Measurements from ENCODE around the gene SHC3. TPM values are rescaled to one million over a fixed set of nuclear protein-coding genes. Genes with fewer than 3 reads are reported as not detected.

The SHC3 gene
- total RNA-seq, 4 donors from 2014 or later = 2.3 to 4.9 (median 4.8) TPM

DNA sequence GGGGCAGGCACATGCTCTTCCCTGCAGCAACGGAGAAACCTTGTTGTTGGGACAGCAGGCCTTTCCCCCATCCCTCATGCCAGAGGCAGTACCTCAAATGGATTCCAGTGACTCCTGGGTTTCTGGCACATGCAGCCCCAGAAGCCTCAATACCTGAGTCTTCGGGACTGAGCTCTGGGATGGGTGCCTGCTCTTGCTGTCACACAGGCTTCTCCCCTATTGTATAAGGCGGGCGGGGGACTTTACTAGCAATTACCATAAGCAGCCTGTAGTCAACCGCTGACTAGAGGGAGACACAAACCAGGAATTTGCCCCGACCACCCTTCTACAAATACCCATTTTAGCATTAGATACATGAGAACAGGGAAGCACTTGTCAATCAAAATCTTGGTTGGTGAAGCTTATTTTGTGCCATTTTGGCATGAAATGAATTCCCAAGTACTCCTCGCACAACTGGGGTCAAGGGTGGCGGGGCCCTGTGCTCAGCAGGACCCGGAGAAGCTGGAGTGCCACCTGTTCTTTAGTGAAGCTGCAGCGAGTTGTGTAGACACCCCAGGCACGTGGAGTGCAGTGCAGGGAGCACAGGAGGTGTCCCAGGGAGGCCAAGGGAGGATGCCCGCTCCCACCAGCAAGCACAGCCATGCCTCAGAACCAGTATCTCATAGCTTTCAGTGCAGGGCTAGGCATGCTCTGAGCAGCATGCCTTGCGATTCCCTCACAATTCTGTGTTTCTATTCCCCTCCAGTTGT lies 166.2 kb downstream of the SHC3 start:
- ATAC-seq = no peak
- Histone ChIP-seq H3K4me3 (no peak overlapping the region), H3K4me1 (peaks cover 0 to 3% (median 0%) of the 10 kb centered on the region in 3 donors), H3K36me3 (no peaks in the 10 kb centered on the region), H3K27me3 (no peaks in the 10 kb centered on the region), H3K9me3 (no peaks in the 10 kb centered on the region), H3K27ac (no peak overlapping the region)
- WGBS, 2 donors (ENCODE audit: low coverage in 1 of 2) = 90 to 100% methylated on average over 2 of the region's 13 CpGs
- TF ChIP-seq POLR2A (IDR thresholded peaks at IDR 0.05) = no peak
- TF ChIP-seq EP300 (IDR thresholded peaks at IDR 0.05) = no peak
- no peak for TF ChIP-seq CTCF (IDR thresholded peaks at IDR 0.05)
- no peak for TF ChIP-seq POLR2AphosphoS5 (IDR thresholded peaks at IDR 0.05)

DNA sequence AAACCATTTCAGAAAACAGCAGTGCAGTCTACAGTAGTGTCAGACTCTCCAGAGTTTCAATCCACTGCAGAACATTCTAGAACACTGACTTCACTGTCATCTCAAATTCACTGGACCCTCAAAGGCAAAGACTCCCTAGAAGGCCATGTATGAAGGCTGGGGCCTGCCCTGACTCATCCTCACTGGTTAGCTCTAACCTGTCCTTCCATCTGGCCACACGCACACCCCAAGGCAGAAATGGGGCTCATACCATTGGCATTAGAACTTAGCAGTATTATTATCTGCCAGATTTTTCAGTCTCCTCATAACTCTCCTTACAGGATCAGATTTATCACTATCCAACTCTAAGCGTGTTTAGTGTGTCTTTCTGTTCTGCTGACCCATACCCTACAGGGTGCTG lies 166.9 kb downstream of the SHC3 start:
- Histone ChIP-seq H3K36me3 (no peaks in the 10 kb centered on the region), H3K4me3 (no peak overlapping the region), H3K9me3 (no peaks in the 10 kb centered on the region), H3K27ac (no peak overlapping the region), H3K4me1 (peaks cover 0 to 11% (median 0%) of the 10 kb centered on the region in 3 donors), H3K27me3 (no peaks in the 10 kb centered on the region)
- ATAC-seq = no peak
- WGBS, 2 donors (ENCODE audit: low coverage in 1 of 2) = 80 to 100% methylated on average over 1 of the region's 2 CpGs
- no peak for TF ChIP-seq POLR2AphosphoS5 (IDR thresholded peaks at IDR 0.05)
- TF ChIP-seq POLR2A (IDR thresholded peaks at IDR 0.05) = no peak
- no peak for TF ChIP-seq CTCF (IDR thresholded peaks at IDR 0.05)
- TF ChIP-seq EP300 (IDR thresholded peaks at IDR 0.05) = no peak

DNA sequence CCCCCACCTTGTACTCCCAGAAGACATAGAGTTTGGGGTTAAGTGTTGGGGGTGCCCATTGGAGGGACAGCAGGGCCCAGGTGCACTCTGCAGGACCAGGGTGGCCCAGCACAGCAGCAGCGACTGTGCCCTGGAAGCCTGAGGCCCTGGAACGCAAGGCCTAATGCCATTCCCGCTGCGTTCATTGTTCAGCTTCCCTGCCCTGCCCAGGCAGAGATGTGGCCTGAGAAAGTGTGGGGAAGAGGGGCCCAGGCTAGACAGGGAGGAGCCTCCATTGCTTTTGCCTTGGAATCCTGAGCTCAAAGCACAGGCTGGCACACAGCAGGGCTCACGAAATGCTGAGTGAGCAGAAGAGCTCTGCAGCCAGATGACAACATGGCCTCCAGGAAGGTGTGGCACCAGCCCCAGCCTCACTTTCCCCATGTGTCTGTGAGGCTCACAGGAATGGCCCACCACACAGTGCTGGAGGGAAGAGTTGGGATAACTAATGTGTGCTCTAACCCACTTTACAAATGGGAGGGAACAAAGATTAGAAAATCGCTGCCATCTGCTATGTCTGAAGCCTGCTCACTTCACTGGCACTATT lies 168.0 kb downstream of the SHC3 start:
- no peaks in the 10 kb centered on the region for H3K9me3 ChIP-seq
- 0 to 100% methylated on average over 1 of the region's 6 CpGs for WGBS, 2 donors (ENCODE audit: low coverage in 1 of 2)
- ATAC-seq = no peak

GRCh38 chr9:89010056-89010455 lies 168.6 kb downstream of the SHC3 start:
- no peak overlapping the region for H3K4me3 ChIP-seq
- 80 to 97% methylated on average over 4 to 5 of the region's 10 CpGs for WGBS, 2 donors (ENCODE audit: low coverage in 1 of 2)
- no peak overlapping the region for H3K27ac ChIP-seq
- no peaks in the 10 kb centered on the region for H3K9me3 ChIP-seq
- H3K36me3 ChIP-seq = peaks cover 0 to 4% of the 10 kb centered on the region in 2 donors
- no peaks in the 10 kb centered on the region for H3K27me3 ChIP-seq
- no peak for ATAC-seq
- TF ChIP-seq CTCF (IDR thresholded peaks at IDR 0.05) (no peak), POLR2AphosphoS5 (IDR thresholded peaks at IDR 0.05) (no peak), POLR2A (IDR thresholded peaks at IDR 0.05) (no peak), EP300 (IDR thresholded peaks at IDR 0.05) (no peak)
- H3K4me1 ChIP-seq = peaks cover 3 to 27% (median 5%) of the 10 kb centered on the region in 3 donors

More for the DNA sequence above, 168.0 kb downstream of the SHC3 start:
- no peaks in the 10 kb centered on the region for H3K27me3 ChIP-seq
- no peaks in the 10 kb centered on the region for H3K36me3 ChIP-seq
- no peak overlapping the region for H3K27ac ChIP-seq
- peaks cover 3 to 21% (median 5%) of the 10 kb centered on the region in 3 donors for H3K4me1 ChIP-seq
- TF ChIP-seq POLR2A (IDR thresholded peaks at IDR 0.05) = no peak
- no peak for TF ChIP-seq EP300 (IDR thresholded peaks at IDR 0.05)
- no peak for TF ChIP-seq CTCF (IDR thresholded peaks at IDR 0.05)
- TF ChIP-seq POLR2AphosphoS5 (IDR thresholded peaks at IDR 0.05) = no peak
- H3K4me3 ChIP-seq = no peak overlapping the region

DNA sequence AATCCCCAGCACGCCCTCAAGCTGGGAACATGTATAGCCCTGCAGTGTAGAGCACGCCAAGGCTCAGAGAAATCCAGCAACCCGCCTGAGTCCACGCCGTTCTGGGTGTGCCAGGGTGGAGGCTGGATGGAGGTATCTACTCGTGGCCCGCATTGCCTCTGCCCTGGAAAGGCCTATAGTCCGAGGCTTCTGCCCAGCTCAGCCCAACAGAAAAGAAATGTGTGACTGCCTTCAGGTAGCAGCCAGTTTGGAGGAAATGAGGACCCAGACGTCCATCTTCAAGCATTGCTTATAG lies 169.1 kb downstream of the SHC3 start:
- Histone ChIP-seq H3K4me3 (no peak overlapping the region), H3K27ac (no peak overlapping the region), H3K36me3 (peaks cover 0 to 10% of the 10 kb centered on the region in 2 donors), H3K27me3 (no peaks in the 10 kb centered on the region), H3K9me3 (no peaks in the 10 kb centered on the region), H3K4me1 (peaks cover 3 to 33% (median 5%) of the 10 kb centered on the region in 3 donors)
- no peak for ATAC-seq
- TF ChIP-seq EP300 (IDR thresholded peaks at IDR 0.05) = no peak
- 60 to 82% methylated on average over 1 to 6 of the region's 9 CpGs for WGBS, 2 donors (ENCODE audit: low coverage in 1 of 2)

All from gastroesophageal sphincter (tissue), 4 donors.